ENCODE results near the gene EMD.

Gene EMD

GRCh38 chrX:154426916-154427770, 48.0 kb downstream of the EMD start:
- no peak for DNase-seq

DNA sequence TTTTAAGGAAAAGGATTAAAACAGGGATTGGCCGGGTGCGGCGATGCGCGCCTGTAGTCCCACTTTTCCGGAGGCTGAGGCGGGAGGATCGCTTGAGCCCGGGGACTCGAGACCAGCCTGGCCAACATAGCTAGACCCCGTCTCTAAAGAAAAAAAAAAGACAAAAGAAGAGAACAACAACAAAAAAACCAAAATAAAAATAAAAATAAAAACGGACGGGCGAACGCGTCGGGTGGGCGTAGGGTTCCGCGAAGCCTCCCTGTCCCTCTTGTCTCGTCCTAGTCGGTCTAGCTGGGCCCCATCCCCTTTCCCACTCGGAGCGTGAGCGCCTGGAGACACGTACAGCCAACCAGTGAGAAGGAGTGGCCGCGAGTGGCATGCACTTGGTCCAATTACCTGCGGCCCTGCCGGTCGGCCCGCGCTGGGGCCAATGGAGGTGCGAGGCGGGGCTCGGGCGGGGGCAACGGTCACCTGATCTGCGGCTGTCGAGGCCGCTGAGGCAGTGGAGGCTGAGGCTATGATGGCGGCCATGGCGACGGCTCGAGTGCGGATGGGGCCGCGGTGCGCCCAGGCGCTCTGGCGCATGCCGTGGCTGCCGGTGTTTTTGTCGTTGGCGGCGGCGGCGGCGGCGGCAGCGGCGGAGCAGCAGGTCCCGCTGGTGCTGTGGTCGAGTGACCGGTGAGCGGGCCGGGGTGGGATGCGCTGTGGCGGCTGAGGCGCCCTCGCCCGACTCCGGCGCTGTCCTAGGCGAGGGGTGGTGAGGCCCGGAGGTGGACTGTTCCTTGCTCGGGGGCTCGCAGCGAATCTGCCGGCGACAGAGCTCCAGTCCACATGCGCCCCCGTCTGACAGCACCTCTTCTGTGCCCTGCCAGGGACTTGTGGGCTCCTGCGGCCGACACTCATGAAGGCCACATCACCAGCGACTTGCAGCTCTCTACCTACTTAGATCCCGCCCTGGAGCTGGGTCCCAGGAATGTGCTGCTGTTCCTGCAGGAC, 49.4 kb downstream of the EMD start, which contains the start of gene ATP6AP1:
Gene ATP6AP1 (plus strand): TSS at position 502 of the 996 bp plus-strand sequence. CDS start 16 bp downstream, at position 518.
- peak; percentile 63 for DNase-seq

DNA sequence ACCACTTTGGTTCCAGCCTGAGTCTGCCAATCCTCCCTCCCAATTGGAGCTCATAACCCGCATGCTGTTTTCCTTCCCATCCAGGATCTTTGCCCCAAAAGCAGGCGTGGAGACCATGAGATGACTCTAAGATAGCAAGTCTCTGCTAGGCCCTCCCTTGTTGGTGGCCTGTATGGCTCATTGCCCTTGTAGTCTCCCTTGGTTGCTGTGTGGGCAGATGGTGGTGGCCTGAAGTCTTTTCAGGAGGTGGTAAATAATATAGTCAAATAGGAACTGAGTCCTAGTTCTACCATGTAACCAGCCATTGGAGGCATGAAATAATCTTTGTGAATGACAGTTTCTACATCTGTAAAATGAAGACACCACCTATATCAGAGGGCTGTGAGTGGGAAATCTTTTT, 50.6 kb downstream of the EMD start:
- DNase-seq, result no peak

DNA sequence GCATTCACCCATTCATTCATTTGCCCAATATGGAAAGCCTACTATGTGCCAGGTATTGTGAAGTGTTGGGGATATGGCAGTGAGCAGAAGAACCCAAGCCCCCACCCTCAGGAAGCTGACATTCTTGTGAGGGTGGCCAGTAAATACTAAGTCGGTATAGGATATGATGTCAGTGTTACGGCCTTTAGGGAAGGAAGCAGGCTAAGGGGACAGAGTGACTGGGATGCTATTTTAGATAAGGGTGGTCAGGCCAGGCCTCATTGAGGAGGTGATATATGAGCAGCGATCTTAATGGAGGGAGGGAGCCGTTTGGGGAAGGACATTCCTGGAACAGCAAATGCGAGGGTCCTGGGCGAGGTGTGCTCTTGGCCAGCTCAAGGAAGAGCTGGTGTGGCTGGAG, 51.4 kb downstream of the EMD start:
- DNase-seq, result no peak

DNA sequence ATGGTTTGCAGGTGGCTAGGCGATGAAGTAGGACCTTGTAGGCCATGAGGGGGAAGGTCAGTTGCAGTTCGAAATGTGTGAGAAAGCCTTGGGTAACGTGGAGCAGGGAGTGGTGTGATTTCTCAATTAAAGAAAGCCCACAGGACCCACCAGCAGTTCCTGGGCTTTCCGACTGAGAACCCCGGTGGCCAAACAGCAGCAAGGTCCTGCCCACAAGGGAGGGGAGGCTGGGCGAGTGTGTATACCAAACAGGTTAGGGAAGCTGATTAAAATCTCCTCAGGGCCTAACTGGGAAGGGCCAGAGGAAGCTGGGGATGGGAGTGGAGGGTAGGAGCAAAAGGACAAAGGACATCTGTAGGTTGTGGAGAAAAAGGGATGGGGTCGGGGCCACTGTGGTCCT, 51.8 kb downstream of the EMD start:
- no peak for DNase-seq

All from NCI-H1417 treated with DMSO at 0.1 percent for 48 hours (cell line).